RWPE1 (cell line): ENCODE measurements around the gene NELFCD.

Source experiments
- CTCF ChIA-PET: fragments of 350-600 bp; sonication (Branson Sonifier 250); formaldehyde crosslinking; extraction: SDS; loops from one replicate; lab custom pipeline; 2021; lab: Yijun Ruan, JAX
- POLR2A ChIA-PET: fragments of 400-600 bp; formaldehyde crosslinking; extraction: SDS; loops from one replicate; lab custom pipeline; 2020; ENCODE audit warnings: antibody characterized with exemption; ENCODE audit not compliant: low non-redundant PET; lab: Yijun Ruan, JAX
- DNase-seq: peaks from one replicate; pipeline ENCODE4 v3.0.0; 2012; ENCODE audit warnings: low spot score
- H3K27ac ChIP-seq: fragments of 450-650 bp; 2 replicates; pipeline ENCODE4 v1.5.1; 2017
- CTCF ChIP-seq: fragments of 450-650 bp; conservative IDR thresholded peaks from 2 replicates; pipeline ENCODE4 v1.5.1; 2017; ENCODE audit warnings: low read depth, mild to moderate bottlenecking

The NELFCD gene

GRCh38 chr20:59016795-59017492 lies 35.9 kb downstream of the NELFCD start:
- ChIA-PET POLR2A (no interaction called here), CTCF (no interaction called here)
- peak; percentile 61 for DNase-seq
- peak overlapping the region; percentile 42 for H3K27ac ChIP-seq
- no peak for TF ChIP-seq CTCF

- peak overlapping the region; percentile 42 for H3K27ac ChIP-seq
- DNase-seq: no peak
- POLR2A ChIA-PET: no interaction called here
- CTCF ChIA-PET: interaction anchor here (0.6 to 1.2 kb wide), 2 partner anchors 113 to 205 kb away, joined by 3 read pairs; no protein-coding TSS in a partner anchor
- no peak for TF ChIP-seq CTCF
Observed at GRCh38 chr20:59017493-59018231, 36.6 kb downstream of the NELFCD start.

GRCh38 chr20:59018817-59019216 lies 37.8 kb downstream of the NELFCD start:
- TF ChIP-seq CTCF: no peak
- ChIA-PET POLR2A (no interaction called here), CTCF (interaction anchor here (1.2 kb wide), 1 partner anchor 203 kb away, joined by 3 read pairs; no protein-coding TSS in a partner anchor)
- DNase-seq: no peak
- peak overlapping the region; percentile 33 for H3K27ac ChIP-seq

- CTCF ChIA-PET: no interaction called here
- peak within 1 kb of the TSS; percentile 35 for H3K27ac ChIP-seq
- POLR2A ChIA-PET: no interaction called here
- DNase-seq: no peak
- no peak for TF ChIP-seq CTCF
Observed at GRCh38 chr20:59019217-59019616, 38.2 kb downstream of the NELFCD start, which contains the start of gene TUBB1. Gene TUBB1, plus strand, starts transcription at chr20:59019429. Its CDS starts 94 bp downstream, at chr20:59019523.

- ChIA-PET CTCF (no interaction called here), POLR2A (no interaction called here)
- DNase-seq: peak; percentile 82
- H3K27ac ChIP-seq: peak overlapping the region; percentile 67
- TF ChIP-seq CTCF: no peak
Observed at GRCh38 chr20:59020938-59021551, 40.0 kb downstream of the NELFCD start.

- no peak for DNase-seq
- ChIA-PET CTCF (interaction anchor here (0.6 to 0.7 kb wide), 2 partner anchors 11 to 163 kb away, joined by 3 to 5 read pairs; no protein-coding TSS in a partner anchor), POLR2A (interaction anchor here (0.8 kb wide), 1 partner anchor 9 kb away, joined by 3 read pairs; the partner anchor contains the start of gene ATP5F1E)
- TF ChIP-seq CTCF: no peak
- peak overlapping the region; percentile 33 for H3K27ac ChIP-seq
Observed at GRCh38 chr20:59022754-59023153, 41.7 kb downstream of the NELFCD start.
